GM20000 (cell line): ENCODE results near the gene SIGLEC11.

Experiments
- DNase-seq: peaks from one replicate; pipeline ENCODE4 v3.0.0; 2012; ENCODE audit warnings: low spot score
- TF ChIP-seq, protein P1 (sequence below): IDR thresholded peaks from 2 replicates; pipeline ENCODE4 v1.5.1; 2012; ENCODE audit warnings: mild to moderate bottlenecking, control low read depth; ENCODE audit errors: extremely low read depth, missing control alignments

The SIGLEC11 gene

GRCh38 chr19:49981603-49982593 is 20.9 kb upstream of the SIGLEC11 start:
- no peak for DNase-seq
- TF ChIP-seq, protein P1, sequence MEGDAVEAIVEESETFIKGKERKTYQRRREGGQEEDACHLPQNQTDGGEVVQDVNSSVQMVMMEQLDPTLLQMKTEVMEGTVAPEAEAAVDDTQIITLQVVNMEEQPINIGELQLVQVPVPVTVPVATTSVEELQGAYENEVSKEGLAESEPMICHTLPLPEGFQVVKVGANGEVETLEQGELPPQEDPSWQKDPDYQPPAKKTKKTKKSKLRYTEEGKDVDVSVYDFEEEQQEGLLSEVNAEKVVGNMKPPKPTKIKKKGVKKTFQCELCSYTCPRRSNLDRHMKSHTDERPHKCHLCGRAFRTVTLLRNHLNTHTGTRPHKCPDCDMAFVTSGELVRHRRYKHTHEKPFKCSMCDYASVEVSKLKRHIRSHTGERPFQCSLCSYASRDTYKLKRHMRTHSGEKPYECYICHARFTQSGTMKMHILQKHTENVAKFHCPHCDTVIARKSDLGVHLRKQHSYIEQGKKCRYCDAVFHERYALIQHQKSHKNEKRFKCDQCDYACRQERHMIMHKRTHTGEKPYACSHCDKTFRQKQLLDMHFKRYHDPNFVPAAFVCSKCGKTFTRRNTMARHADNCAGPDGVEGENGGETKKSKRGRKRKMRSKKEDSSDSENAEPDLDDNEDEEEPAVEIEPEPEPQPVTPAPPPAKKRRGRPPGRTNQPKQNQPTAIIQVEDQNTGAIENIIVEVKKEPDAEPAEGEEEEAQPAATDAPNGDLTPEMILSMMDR, result no peak

- no peak for DNase-seq
- TF ChIP-seq, protein P1, result no peak
Observed at GRCh38 chr19:49978324-49978723, 17.4 kb upstream of the SIGLEC11 start.

DNA sequence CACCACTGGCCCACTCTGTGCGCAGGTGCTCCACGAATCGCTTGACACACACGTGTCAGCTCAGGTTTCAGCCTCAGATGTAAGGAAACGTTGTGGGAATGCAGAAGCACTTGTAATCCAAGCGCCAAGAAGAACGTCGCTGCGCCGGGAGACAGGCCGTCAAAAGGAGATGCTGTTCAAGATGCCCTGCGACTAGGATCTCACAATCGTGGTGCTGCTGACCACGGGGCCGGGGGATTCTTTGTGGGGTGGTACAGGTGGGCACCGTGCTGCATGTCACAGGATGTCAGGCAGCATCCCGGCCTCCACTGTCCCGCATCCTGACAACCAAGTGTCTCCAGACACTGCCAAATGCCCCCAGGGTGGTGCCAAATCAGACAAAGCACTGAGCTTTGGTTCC is 16.9 kb upstream of the SIGLEC11 start:
- TF ChIP-seq, protein P1, result no peak

GRCh38 chr19:49977076-49977475 is 16.1 kb upstream of the SIGLEC11 start:
- TF ChIP-seq, protein P1, result no peak
- no peak for DNase-seq

More for the DNA sequence above, 16.9 kb upstream of the SIGLEC11 start:
- no peak for DNase-seq

DNA sequence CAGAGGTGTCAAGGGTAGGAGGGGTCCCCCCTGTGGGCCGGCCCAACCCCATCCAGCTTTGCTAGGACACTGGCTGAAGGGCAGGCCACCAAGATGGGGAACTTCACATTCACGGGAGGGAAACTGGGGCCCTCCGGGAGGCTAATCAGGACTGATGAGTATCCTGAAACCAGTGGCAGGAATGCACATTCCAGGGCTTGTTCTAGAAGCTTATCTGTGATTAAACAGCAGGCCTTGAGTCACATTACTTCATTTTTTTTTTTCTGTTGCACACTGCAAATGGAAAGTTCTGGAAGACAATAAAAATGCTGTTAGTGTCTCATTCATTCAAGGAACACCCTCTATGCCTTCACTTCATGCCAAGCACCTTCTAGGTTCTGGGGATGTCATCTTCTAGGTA is 15.5 kb upstream of the SIGLEC11 start:
- TF ChIP-seq, protein P1, result no peak
- no peak for DNase-seq

- TF ChIP-seq, protein P1, result no peak
- no peak for DNase-seq
Observed at GRCh38 chr19:49975051-49975450, 14.1 kb upstream of the SIGLEC11 start.

DNA sequence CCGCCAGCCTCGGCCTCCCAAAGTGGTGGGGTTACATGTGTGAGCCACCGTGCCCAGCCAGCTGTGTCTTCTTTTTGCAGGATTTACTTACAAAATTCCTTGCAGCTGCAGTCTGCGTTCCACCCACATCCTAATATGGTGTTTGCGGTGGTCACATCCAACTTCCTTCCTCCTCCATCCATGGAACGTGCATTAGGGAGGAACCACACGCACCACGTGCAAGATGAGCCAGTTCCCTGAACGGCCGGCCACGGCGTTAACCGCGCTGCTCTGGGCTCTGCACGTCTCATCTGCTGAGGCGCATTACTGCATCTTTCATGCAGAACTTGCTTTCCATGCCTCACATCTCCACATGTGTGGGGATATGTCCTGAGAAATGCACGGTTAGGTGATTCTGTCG is 13.0 kb upstream of the SIGLEC11 start:
- TF ChIP-seq, protein P1, result no peak
- DNase-seq, result no peak
